HUES48 (cell line): Measurements from ENCODE around the gene PEAK1.
"Not testable (repeated sequence)": the region's sequence is repeated elsewhere in the genome, so short reads cannot be mapped to it uniquely, and the experiment has no call there.

Source experiments
- H3K27ac ChIP-seq: one replicate; pipeline ENCODE4 v1.7.0; 2013; ENCODE audit warnings: low read depth, low read length, inconsistent platforms
- H3K27me3 ChIP-seq: 2 replicates; pipeline ENCODE4 v1.6.1; 2013; ENCODE audit warnings: mild to moderate bottlenecking, low read length; ENCODE audit not compliant: control insufficient read depth, insufficient read depth
- H3K36me3 ChIP-seq: 2 replicates; pipeline ENCODE4 v1.6.1; 2013; ENCODE audit warnings: low read length; ENCODE audit not compliant: control insufficient read depth, insufficient read depth
- H3K4me1 ChIP-seq: 2 replicates; pipeline ENCODE4 v1.6.1; 2013; ENCODE audit warnings: mild to moderate bottlenecking, low read length; ENCODE audit not compliant: control insufficient read depth, insufficient read depth
- H3K4me3 ChIP-seq: 2 replicates; pipeline ENCODE4 v1.5.1; 2013; ENCODE audit warnings: mild to moderate bottlenecking, low read depth, low read length
- H3K9ac ChIP-seq: 2 replicates; pipeline ENCODE4 v1.6.1; 2013; ENCODE audit warnings: mild to moderate bottlenecking, low read depth, low read length, moderate library complexity
- H3K9me3 ChIP-seq: 2 replicates; pipeline ENCODE4 v1.6.1; 2013; ENCODE audit warnings: low read length; ENCODE audit not compliant: control insufficient read depth, insufficient read depth

Gene PEAK1

DNA sequence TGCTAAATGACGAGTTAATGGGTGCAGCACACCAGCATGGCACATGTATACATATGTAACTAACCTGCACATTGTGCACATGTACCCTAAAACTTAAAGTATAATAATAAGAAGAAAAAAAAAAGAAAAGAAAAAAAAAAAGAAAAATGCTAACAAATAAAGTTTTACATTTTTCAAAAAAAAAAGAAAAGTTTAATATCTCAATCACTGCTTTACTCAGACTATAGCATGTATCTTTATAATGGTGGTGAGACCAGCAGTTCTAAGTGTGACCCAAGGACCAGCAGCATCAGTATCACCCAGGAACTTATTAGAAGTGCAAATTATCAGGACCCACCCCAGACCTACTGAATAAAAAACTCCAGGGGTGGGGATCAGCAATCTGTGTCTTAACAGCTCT is 243.8 kb downstream of the PEAK1 start:
- H3K9ac ChIP-seq, H3K36me3 ChIP-seq, H3K9me3 ChIP-seq, H3K4me3 ChIP-seq, H3K27me3 ChIP-seq, H3K27ac ChIP-seq, H3K4me1 ChIP-seq: not testable (repeated sequence)

DNA sequence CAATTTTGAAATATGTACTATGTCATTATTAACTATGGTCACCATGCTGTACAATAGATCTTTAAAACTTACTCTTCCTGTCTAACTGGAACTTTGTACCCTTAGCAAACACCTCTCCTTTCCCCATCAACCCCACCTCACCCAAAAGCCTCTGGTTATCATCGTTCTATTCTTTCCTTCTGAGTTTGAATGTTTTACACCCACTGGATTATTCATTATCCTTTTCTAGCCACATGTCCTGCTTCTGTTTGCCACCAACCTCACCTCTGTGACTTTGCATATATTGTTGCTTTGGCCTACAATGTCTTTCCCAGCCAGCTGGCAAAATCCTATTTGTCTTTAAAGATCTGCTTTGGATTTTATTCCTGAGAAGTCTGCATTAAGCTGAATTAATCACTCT is 246.4 kb downstream of the PEAK1 start:
- no peaks in the 10 kb centered on the region for H3K4me1 ChIP-seq
- H3K9ac ChIP-seq, result no peak overlapping the region
- no peaks in the 10 kb centered on the region for H3K9me3 ChIP-seq
- H3K27ac ChIP-seq, result no peak overlapping the region
- H3K4me3 ChIP-seq, result no peak overlapping the region
- H3K36me3 ChIP-seq, result no peaks in the 10 kb centered on the region
- no peaks in the 10 kb centered on the region for H3K27me3 ChIP-seq

DNA sequence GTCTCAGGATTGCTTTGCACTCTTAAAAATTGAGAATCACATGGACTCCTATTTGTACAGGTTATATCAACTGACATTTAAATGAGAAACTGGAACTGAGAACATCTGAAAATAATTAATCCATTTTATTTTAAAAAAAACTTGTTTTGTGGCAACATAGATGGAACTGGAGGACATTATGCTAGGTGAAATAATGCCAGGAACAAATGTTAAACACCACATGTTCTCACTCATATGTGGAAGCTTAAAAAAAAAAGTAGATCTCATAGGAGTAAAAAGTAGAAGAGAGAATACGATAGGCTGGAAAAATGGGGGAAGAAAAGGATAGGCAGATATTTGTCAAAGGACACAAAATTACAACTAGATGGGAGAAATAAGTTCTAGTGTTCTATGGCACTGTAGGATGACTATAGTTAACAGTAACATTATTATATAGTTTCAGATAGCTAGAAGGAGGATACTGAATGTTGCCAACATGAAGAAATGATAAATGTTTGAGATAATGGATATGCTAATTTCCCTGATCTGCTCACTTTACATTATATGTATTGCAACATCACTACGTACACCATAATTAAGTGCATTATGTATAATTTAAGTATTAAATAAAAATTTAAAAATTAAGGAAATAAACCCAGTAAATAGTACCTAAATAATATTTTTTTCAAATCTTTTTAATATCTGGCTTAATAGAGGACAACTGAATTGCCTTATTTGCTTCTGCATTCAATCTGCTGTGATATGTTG is 248.5 kb downstream of the PEAK1 start:
- Histone ChIP-seq H3K36me3 (no peaks in the 10 kb centered on the region), H3K4me3 (no peak overlapping the region), H3K9me3 (no peaks in the 10 kb centered on the region), H3K4me1 (0 out of 2 replicates have a peak, but pooled peaks cover under 1% of the 10 kb centered on the region), H3K27me3 (no peaks in the 10 kb centered on the region), H3K27ac (no peak overlapping the region), H3K9ac (no peak overlapping the region)

DNA sequence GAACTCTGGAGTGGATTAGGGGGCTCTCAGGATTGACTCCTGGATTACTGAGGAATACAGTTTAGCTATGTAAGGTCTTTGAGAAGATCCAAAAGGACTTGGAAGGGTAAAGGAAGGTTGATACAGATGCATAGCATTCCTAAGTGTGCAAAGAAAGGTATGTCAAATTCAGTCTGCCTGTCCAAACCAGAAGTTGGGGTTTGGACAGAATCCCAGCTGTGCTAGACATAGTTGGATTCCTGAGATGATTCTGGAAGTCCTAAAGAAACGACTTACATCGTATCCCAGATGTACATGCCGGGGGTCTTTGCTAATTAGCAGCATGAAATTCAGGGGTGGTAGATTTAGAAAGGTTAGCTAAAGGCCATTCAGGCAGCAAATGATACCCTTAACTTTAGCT is 251.3 kb downstream of the PEAK1 start:
- no peaks in the 10 kb centered on the region for H3K27me3 ChIP-seq
- H3K4me3 ChIP-seq, result no peak overlapping the region
- H3K27ac ChIP-seq, result no peak overlapping the region
- no peaks in the 10 kb centered on the region for H3K36me3 ChIP-seq
- H3K9me3 ChIP-seq, result no peaks in the 10 kb centered on the region
- H3K9ac ChIP-seq, result no peak overlapping the region
- peaks cover 18% of the 10 kb centered on the region for H3K4me1 ChIP-seq

DNA sequence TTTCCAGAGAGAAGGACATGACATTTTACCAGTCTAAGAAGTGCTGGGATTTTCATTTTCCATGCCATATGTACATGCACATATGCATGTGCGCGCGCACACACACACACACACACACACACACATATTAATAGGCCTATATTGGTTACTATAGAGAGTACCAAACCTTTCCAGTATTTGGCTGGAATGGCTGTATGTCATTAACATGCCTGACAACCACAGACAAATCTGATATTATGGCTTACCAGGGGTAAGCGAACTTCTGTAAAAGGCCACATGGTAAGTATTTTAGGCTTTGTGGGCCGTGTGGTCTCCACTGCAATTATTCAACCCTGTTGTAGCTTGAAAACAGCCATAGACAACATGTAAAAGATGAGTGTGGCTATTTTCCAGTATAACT is 251.8 kb downstream of the PEAK1 start:
- H3K27ac ChIP-seq, result no peak overlapping the region

DNA sequence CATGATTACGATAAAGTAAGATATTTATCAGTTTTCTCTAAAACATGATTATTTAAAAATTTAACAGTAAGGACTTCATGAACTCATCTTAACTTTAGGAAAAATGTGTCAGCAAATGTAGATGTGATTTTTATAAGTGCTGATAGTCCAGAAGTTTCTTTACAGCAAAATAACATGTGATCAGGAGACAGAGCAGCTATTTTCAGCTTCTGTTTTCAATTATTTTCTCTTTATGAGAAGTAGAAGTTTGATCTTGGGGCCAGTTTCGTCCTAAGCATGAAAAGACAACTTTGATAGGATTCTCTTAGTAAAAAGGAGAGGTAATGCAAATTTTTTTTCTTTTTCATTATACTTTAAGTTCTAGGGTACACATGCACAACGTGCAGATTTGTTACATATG is 252.5 kb downstream of the PEAK1 start:
- H3K27me3 ChIP-seq, result no peaks in the 10 kb centered on the region
- no peak overlapping the region for H3K9ac ChIP-seq
- no peak overlapping the region for H3K4me3 ChIP-seq
- H3K4me1 ChIP-seq, result peaks cover 25% of the 10 kb centered on the region
- no peaks in the 10 kb centered on the region for H3K36me3 ChIP-seq
- no peak overlapping the region for H3K27ac ChIP-seq
- no peaks in the 10 kb centered on the region for H3K9me3 ChIP-seq

More for the DNA sequence above, 251.8 kb downstream of the PEAK1 start:
- Histone ChIP-seq H3K9ac (no peak overlapping the region), H3K36me3 (no peaks in the 10 kb centered on the region), H3K9me3 (no peaks in the 10 kb centered on the region), H3K27me3 (no peaks in the 10 kb centered on the region), H3K4me3 (no peak overlapping the region), H3K4me1 (peaks cover 23% of the 10 kb centered on the region)

DNA sequence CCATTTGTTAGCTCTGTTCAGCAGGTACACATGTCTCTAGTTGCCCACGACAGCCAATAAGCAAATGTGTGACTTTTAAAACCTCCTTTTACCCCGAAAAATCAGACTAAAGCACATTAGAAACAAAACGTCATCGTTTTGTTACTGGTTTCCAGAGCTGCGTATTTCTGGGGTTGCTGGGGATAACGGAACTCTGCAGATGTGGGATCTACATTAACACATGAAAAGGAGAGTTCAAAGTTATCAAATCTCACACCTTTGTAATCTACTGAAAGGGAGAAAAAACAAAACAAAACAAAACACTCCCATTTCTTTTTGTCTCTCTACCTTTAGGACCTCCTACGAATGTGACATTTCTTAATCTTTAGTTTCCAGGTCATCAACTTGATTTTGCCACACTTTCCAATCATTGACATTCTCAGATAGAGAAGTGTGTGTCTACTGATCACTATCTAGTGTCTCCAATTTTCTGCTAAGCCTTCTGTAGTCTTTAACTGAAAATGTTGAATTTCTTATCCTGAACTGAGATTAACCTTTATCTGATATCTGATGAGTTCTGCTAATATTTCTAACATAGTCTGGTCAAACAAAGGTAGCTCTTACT is 256.0 kb downstream of the PEAK1 start:
- Histone ChIP-seq H3K36me3 (no peaks in the 10 kb centered on the region), H3K9ac (no peak overlapping the region), H3K27ac (no peak overlapping the region), H3K9me3 (no peaks in the 10 kb centered on the region), H3K27me3 (no peaks in the 10 kb centered on the region), H3K4me3 (no peak overlapping the region), H3K4me1 (peaks cover 36% of the 10 kb centered on the region)

DNA sequence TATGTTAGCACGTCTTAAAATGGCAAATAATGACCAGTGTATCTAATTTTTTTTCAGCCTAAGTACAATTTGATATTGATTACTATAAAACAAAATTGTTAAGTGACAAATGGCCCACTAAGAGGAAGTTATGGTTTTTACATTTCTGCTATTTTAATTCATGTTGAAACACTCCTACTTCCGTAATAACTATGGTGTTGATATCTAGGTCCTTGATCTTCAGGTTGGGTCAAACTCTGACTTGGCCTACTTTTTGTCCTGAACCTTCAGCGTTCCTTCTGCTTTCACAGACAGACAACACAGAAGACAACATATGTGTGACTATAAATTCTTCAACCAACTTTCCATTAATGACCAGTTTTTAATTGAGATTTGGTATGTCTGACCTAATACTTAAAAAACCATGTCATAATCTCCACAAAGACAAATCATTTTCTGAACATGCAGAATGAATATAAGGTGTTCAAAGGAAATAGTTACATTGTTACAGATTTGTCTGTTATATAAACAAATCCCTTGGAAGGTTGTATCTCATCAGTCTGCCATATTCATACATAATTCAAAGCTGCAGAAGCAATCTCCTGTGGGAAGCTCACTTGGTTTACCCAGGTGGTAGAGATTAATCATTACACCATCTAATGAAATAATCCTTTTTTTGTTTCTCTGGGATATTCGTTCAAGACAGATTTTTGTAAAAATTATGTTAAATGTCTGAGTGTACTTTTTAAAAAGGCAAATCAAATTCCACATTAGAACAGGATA is 256.9 kb downstream of the PEAK1 start:
- H3K36me3 ChIP-seq, result no peaks in the 10 kb centered on the region
- no peak overlapping the region for H3K27ac ChIP-seq
- no peak overlapping the region for H3K4me3 ChIP-seq
- H3K9me3 ChIP-seq, result no peaks in the 10 kb centered on the region
- H3K9ac ChIP-seq, result no peak overlapping the region
- peaks cover 36% of the 10 kb centered on the region for H3K4me1 ChIP-seq
- no peaks in the 10 kb centered on the region for H3K27me3 ChIP-seq

DNA sequence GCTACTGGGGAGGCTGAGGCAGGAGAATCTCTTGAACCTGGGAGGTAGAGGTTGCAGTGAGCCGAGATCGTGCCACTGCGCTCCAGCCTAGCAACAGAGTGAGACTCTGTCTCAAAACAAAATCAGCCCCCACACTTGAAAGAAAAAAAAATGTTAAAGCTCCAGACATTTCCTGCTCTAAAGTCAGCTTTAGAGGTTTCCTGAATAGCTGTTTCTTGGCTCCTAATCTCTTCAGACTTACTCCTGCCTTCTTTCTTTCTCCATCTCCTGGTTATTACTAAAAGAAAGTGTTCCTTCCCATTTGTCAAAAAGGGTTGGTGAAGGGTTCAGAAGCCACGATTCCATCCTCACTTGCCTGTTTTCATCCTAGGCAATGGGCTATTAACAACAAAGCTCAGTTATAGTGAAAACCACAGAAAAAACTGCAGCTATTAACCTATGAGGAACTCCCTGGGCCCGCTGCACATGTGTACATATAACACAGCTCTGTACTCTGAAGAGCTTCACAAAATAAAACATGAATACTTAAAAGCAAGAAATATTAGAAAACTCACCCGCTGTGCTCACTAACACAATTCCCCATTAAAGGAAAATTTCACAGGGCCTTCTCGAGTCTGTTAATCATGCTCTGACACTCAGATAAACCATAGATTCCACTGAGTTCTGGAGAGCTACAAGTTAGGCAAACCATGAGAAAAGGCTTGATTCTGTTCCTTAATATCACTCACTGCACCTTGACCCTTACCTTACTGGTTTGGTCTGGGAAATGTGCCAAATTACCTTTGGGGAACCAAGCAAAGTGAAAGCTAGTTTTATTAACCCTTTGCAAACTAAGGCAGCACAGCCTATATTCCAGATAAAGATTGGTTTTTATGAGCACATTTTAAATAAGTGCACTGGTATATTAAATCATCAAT is 259.1 kb downstream of the PEAK1 start:
- Histone ChIP-seq H3K4me1 (peaks cover 30% of the 10 kb centered on the region), H3K36me3 (peaks cover 9% of the 10 kb centered on the region), H3K9ac (no peak overlapping the region), H3K27me3 (no peaks in the 10 kb centered on the region), H3K9me3 (peaks cover 14% of the 10 kb centered on the region), H3K27ac (no peak overlapping the region), H3K4me3 (no peak overlapping the region)

DNA sequence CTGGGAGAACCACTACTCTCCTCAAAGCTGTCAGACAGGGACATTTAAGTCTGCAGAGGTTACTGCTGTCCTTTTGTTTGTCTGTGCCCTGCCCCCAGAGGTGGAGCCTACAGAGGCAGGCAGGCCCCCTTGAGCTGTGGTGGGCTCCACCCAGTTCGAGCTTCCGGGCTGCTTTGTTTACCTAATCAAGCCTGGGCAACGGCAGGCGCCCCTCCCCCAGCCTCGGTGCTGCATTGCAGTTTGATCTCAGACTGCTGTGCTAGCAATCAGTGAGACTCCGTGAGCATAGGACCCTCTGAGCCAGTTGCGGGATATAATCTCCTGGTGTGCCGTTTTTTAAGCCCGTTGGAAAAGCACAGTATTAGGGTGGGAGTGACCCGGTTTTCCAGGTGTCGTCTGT is 263.9 kb downstream of the PEAK1 start:
- not testable (repeated sequence) for H3K36me3 ChIP-seq, H3K4me1 ChIP-seq, H3K27ac ChIP-seq, H3K27me3 ChIP-seq, H3K4me3 ChIP-seq, H3K9ac ChIP-seq
- peaks cover 14% of the 10 kb centered on the region for H3K9me3 ChIP-seq
